GM12892 (cell line): ENCODE measurements around the gene WFDC13.

Source experiments
- DNase-seq: peaks from one replicate; pipeline ENCODE4 v3.0.0; 2011; ENCODE audit not compliant: insufficient read length
- FAIRE-seq: peaks from 2 replicates; lab custom pipeline; 2011; peaks lifted over from hg19 to GRCh38; lab: Jason Lieb, UNC
- POLR2A ChIP-seq: IDR thresholded peaks from 2 replicates; pipeline ENCODE4 v1.6.1; 2011; ENCODE audit warnings: low read depth, low read length, control low read depth
- POLR2AphosphoS5 ChIP-seq: IDR thresholded peaks from 2 replicates; pipeline ENCODE4 v1.6.1; 2011; ENCODE audit warnings: low read depth, low read length, control low read depth
- TAF1 ChIP-seq: IDR thresholded peaks from 2 replicates; pipeline ENCODE4 v1.6.1; 2011; ENCODE audit warnings: low read depth, mild to moderate bottlenecking, control low read depth, low read length, borderline replicate concordance

WFDC13 gene

DNA sequence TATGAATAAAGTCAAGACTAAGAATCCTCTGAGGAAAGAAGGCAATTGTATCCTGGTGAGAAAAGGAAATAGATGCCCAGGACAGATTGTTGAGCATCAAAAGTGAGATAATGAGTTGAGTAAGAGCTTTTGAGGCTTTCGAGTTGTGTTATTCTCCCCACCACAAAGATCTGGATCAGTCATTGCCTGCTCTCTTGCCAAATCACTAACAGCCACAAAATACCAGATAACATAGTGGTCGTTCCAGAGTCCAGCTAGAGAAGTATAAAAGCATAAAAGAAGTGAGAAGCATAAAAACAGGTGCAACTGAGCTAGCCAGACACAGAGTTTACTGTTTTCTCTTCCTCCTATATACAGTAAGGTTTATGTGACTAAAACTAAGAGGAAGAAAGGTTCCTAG is 25.2 kb downstream of the WFDC13 start:
- FAIRE-seq: no peak
- TF ChIP-seq TAF1 (no peak), POLR2AphosphoS5 (no peak), POLR2A (no peak)
- no peak for DNase-seq

GRCh38 chr20:45732199-45732598 is 30.4 kb downstream of the WFDC13 start:
- FAIRE-seq: no peak
- DNase-seq: no peak
- TF ChIP-seq POLR2A (no peak), POLR2AphosphoS5 (no peak), TAF1 (no peak)

- no peak for FAIRE-seq
- no peak for DNase-seq
- TF ChIP-seq POLR2AphosphoS5 (no peak), TAF1 (no peak), POLR2A (no peak)
Observed at GRCh38 chr20:45735552-45735951, 33.7 kb downstream of the WFDC13 start.

DNA sequence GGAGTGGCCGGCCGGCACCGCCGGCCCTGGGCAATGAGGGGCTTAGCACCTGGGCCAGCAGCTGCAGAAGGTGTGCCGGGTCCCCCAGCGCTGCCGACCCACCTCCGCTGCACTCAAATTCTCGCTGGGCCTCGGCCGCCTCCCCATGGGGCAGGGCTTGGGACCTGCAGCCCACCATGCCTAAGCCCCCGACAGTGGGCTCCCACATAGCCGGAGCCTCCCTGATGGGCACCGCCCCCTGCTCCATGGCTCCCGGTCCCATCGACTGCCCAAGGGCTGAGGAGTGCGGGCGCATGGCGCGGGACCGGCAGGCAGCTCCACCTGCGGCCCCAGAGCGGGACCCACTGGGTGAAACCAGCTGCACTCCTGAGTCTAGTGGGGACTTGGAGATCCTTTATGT is 34.1 kb downstream of the WFDC13 start:
- TF ChIP-seq POLR2AphosphoS5 (no peak), POLR2A (no peak), TAF1 (no peak)
- FAIRE-seq: no peak
- DNase-seq: no peak

GRCh38 chr20:45742596-45742995 is 40.8 kb downstream of the WFDC13 start:
- TF ChIP-seq TAF1 (no peak), POLR2AphosphoS5 (no peak), POLR2A (no peak)
- DNase-seq: no peak
- FAIRE-seq: no peak

GRCh38 chr20:45745015-45745414 is 43.2 kb downstream of the WFDC13 start:
- DNase-seq (no peak), FAIRE-seq (no peak)
- no peak for TF ChIP-seq TAF1
- TF ChIP-seq POLR2A: no peak
- TF ChIP-seq POLR2AphosphoS5: no peak

- no peak for FAIRE-seq
- TF ChIP-seq POLR2A: no peak
- no peak for TF ChIP-seq POLR2AphosphoS5
- TF ChIP-seq TAF1: no peak
- no peak for DNase-seq
Observed at GRCh38 chr20:45751721-45752120, 49.9 kb downstream of the WFDC13 start.

DNA sequence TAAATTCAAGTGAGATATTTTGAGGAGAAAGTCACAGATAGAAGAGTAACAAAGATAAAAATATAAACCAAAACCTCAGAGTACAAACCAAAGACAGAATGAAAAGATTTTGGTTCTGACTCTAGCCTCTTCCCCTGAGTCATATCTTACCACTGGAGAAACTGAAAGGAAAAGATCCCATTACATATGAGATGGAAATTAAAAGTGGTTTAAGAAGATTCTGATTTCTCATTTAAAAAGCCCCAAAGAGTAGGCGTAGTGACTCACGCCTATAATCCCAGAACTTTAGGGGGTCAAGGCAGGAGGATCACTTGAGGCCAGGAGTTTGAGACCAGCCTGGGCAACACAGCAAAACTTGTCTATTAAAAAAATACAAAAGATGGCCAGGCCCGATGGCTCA is 50.9 kb downstream of the WFDC13 start:
- DNase-seq: no peak
- FAIRE-seq: no peak
- TF ChIP-seq POLR2AphosphoS5: no peak
- TF ChIP-seq TAF1: no peak
- no peak for TF ChIP-seq POLR2A

DNA sequence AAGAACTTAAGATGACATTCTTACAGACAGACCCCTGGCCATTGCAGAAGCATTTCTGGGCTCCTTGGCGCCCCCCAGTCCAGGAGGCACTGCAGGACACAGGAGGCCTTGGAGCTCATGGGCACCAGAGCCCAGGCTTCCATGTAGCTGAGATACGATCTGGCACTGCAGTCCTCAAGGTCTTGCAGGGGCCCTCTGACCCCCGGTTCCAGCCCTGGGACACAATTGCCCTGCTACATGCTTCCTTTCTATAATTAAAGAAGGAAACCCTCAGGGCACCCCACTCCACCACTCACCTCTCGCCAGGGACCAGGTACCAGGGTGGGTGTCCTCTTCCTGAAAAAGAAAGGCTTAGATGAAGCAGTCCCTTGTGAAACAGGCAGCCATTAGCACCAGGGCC is 56.3 kb downstream of the WFDC13 start:
- no peak for TF ChIP-seq POLR2A
- TF ChIP-seq TAF1: no peak
- TF ChIP-seq POLR2AphosphoS5: no peak
- FAIRE-seq (no peak), DNase-seq (no peak)
